ENCODE results near the gene PPT2.

The PPT2 gene

GRCh38 chr6:32153564-32154513 is at the start of gene PPT2:
PPT2 (plus strand) TSS chr6:32154141; CDS start chr6:32154595, 454 bp downstream.
- ATAC-seq: peak; percentile 71
- Mint-ChIP-seq H3K4me1 (peaks cover 49% of the 10 kb centered on the region), H3K9me3 (no peaks in the 10 kb centered on the region), H3K27me3 (peaks cover 15% of the 10 kb centered on the region), H3K36me3 (ENCODE audit: low read depth) (peaks cover 14% of the 10 kb centered on the region), H3K4me3 (peak within 1 kb of the TSS; percentile 93), H3K27ac (peak within 1 kb of the TSS; percentile 89)
- DNase-seq: peak; percentile 91

- no peaks in the 10 kb centered on the region for H3K9me3 Mint-ChIP-seq
- peaks cover 22% of the 10 kb centered on the region for H3K4me1 Mint-ChIP-seq
- no peak overlapping the region for H3K4me3 Mint-ChIP-seq
- ATAC-seq (no peak), DNase-seq (no peak)
- H3K27me3 Mint-ChIP-seq: peaks cover 14% of the 10 kb centered on the region
- H3K36me3 Mint-ChIP-seq (ENCODE audit: low read depth): peaks cover 2% of the 10 kb centered on the region
- no peak overlapping the region for H3K27ac Mint-ChIP-seq
Measured at GRCh38 chr6:32105433-32105832, 48.5 kb upstream of the PPT2 start.

- no peak for ATAC-seq
- H3K4me3 Mint-ChIP-seq: no peak overlapping the region
- DNase-seq: no peak
- peaks cover 14% of the 10 kb centered on the region for H3K27me3 Mint-ChIP-seq
- H3K27ac Mint-ChIP-seq: no peak overlapping the region
- H3K4me1 Mint-ChIP-seq: peaks cover 22% of the 10 kb centered on the region
- H3K9me3 Mint-ChIP-seq: no peaks in the 10 kb centered on the region
- peaks cover 2% of the 10 kb centered on the region for H3K36me3 Mint-ChIP-seq (ENCODE audit: low read depth)
Measured at GRCh38 chr6:32107406-32107805, 46.5 kb upstream of the PPT2 start.

- H3K9me3 Mint-ChIP-seq: no peaks in the 10 kb centered on the region
- H3K36me3 Mint-ChIP-seq (ENCODE audit: low read depth): peaks cover 2% of the 10 kb centered on the region
- H3K4me1 Mint-ChIP-seq: peaks cover 22% of the 10 kb centered on the region
- no peak overlapping the region for H3K27ac Mint-ChIP-seq
- H3K4me3 Mint-ChIP-seq: no peak overlapping the region
- ATAC-seq (peak; percentile 37), DNase-seq (no peak)
- H3K27me3 Mint-ChIP-seq: peaks cover 14% of the 10 kb centered on the region
Measured at GRCh38 chr6:32108094-32108627, 45.8 kb upstream of the PPT2 start.

GRCh38 chr6:32108727-32109113 is 45.2 kb upstream of the PPT2 start:
- no peak for ATAC-seq
- H3K36me3 Mint-ChIP-seq (ENCODE audit: low read depth): no peaks in the 10 kb centered on the region
- no peak for DNase-seq
- peaks cover 11% of the 10 kb centered on the region for H3K27me3 Mint-ChIP-seq
- peaks cover 22% of the 10 kb centered on the region for H3K4me1 Mint-ChIP-seq
- H3K9me3 Mint-ChIP-seq: no peaks in the 10 kb centered on the region
- H3K27ac Mint-ChIP-seq: peak overlapping the region; percentile 38
- no peak overlapping the region for H3K4me3 Mint-ChIP-seq

GRCh38 chr6:32109114-32109764 is 44.7 kb upstream of the PPT2 start, which contains the start of gene TNXB:
TNXB (minus strand) TSS chr6:32109338; CDS start chr6:32098198, 11,140 bp downstream.
- Mint-ChIP-seq H3K27ac (peak within 1 kb of the TSS; percentile 38), H3K4me1 (peaks cover 22% of the 10 kb centered on the region), H3K27me3 (peaks cover 8% of the 10 kb centered on the region), H3K9me3 (no peaks in the 10 kb centered on the region), H3K4me3 (no peak within 1 kb of the TSS), H3K36me3 (ENCODE audit: low read depth) (no peaks in the 10 kb centered on the region)
- no peak for DNase-seq
- peak; percentile 41 for ATAC-seq

GRCh38 chr6:32109765-32110160 is 44.2 kb upstream of the PPT2 start:
- no peak overlapping the region for H3K27ac Mint-ChIP-seq

GRCh38 chr6:32110632-32111031 is 43.3 kb upstream of the PPT2 start:
- no peaks in the 10 kb centered on the region for H3K9me3 Mint-ChIP-seq
- DNase-seq: no peak
- peaks cover 2% of the 10 kb centered on the region for H3K36me3 Mint-ChIP-seq (ENCODE audit: low read depth)
- H3K27ac Mint-ChIP-seq: no peak overlapping the region
- ATAC-seq: no peak
- H3K27me3 Mint-ChIP-seq: peaks cover 7% of the 10 kb centered on the region
- H3K4me1 Mint-ChIP-seq: peaks cover 26% of the 10 kb centered on the region
- no peak overlapping the region for H3K4me3 Mint-ChIP-seq

More at GRCh38 chr6:32109765-32110160, 44.2 kb upstream of the PPT2 start:
- H3K4me3 Mint-ChIP-seq: no peak overlapping the region
- peaks cover 7% of the 10 kb centered on the region for H3K27me3 Mint-ChIP-seq
- ATAC-seq: no peak
- H3K36me3 Mint-ChIP-seq (ENCODE audit: low read depth): peaks cover 1% of the 10 kb centered on the region
- no peak for DNase-seq
- H3K9me3 Mint-ChIP-seq: no peaks in the 10 kb centered on the region
- H3K4me1 Mint-ChIP-seq: peaks cover 24% of the 10 kb centered on the region

- no peak for DNase-seq
- Mint-ChIP-seq H3K4me3 (no peak overlapping the region), H3K4me1 (peaks cover 26% of the 10 kb centered on the region)
Measured at GRCh38 chr6:32111424-32112066, 42.4 kb upstream of the PPT2 start.

GRCh38 chr6:32112431-32112980 is 41.4 kb upstream of the PPT2 start:
- no peaks in the 10 kb centered on the region for H3K9me3 Mint-ChIP-seq
- H3K27ac Mint-ChIP-seq: no peak overlapping the region
- H3K4me3 Mint-ChIP-seq: no peak overlapping the region
- peaks cover 5% of the 10 kb centered on the region for H3K27me3 Mint-ChIP-seq
- peaks cover 23% of the 10 kb centered on the region for H3K4me1 Mint-ChIP-seq
- no peak for ATAC-seq
- DNase-seq: no peak
- peaks cover 4% of the 10 kb centered on the region for H3K36me3 Mint-ChIP-seq (ENCODE audit: low read depth)

More at GRCh38 chr6:32111424-32112066, 42.4 kb upstream of the PPT2 start:
- no peaks in the 10 kb centered on the region for H3K9me3 Mint-ChIP-seq
- H3K27ac Mint-ChIP-seq: no peak overlapping the region
- H3K27me3 Mint-ChIP-seq: peaks cover 5% of the 10 kb centered on the region
- H3K36me3 Mint-ChIP-seq (ENCODE audit: low read depth): peaks cover 2% of the 10 kb centered on the region
- ATAC-seq: no peak

GRCh38 chr6:32113386-32114352 is 40.3 kb upstream of the PPT2 start:
- Mint-ChIP-seq H3K4me3 (no peak overlapping the region), H3K36me3 (ENCODE audit: low read depth) (peaks cover 4% of the 10 kb centered on the region), H3K4me1 (peaks cover 12% of the 10 kb centered on the region), H3K27me3 (peaks cover 5% of the 10 kb centered on the region), H3K9me3 (no peaks in the 10 kb centered on the region), H3K27ac (peak overlapping the region; percentile 4)
- ATAC-seq (no peak), DNase-seq (no peak)

GRCh38 chr6:32114796-32115195 is 39.1 kb upstream of the PPT2 start:
- H3K27me3 Mint-ChIP-seq: no peaks in the 10 kb centered on the region
- no peak for DNase-seq
- H3K4me1 Mint-ChIP-seq: peaks cover 6% of the 10 kb centered on the region
- no peak overlapping the region for H3K4me3 Mint-ChIP-seq
- no peaks in the 10 kb centered on the region for H3K9me3 Mint-ChIP-seq
- peak overlapping the region; percentile 34 for H3K27ac Mint-ChIP-seq
- ATAC-seq: no peak
- peaks cover 4% of the 10 kb centered on the region for H3K36me3 Mint-ChIP-seq (ENCODE audit: low read depth)

- DNase-seq (no peak), ATAC-seq (no peak)
- no peaks in the 10 kb centered on the region for H3K9me3 Mint-ChIP-seq
- peaks cover 5% of the 10 kb centered on the region for H3K4me1 Mint-ChIP-seq
- no peaks in the 10 kb centered on the region for H3K27me3 Mint-ChIP-seq
- peaks cover 5% of the 10 kb centered on the region for H3K36me3 Mint-ChIP-seq (ENCODE audit: low read depth)
- no peak overlapping the region for H3K27ac Mint-ChIP-seq
- H3K4me3 Mint-ChIP-seq: no peak overlapping the region
Measured at GRCh38 chr6:32115623-32116022, 38.3 kb upstream of the PPT2 start.

All from activated naive CD8-positive, alpha-beta T cell treated with anti-CD3 and anti-CD28 coated beads, Interleukin-2, amount 50 U/mL, for 24 hours (primary cell).